Fibroblast of villous mesenchyme (primary cell): Measurements from ENCODE around the gene ZBTB20. TPM values are rescaled to one million over a fixed set of nuclear protein-coding genes. Genes with fewer than 3 reads are reported as not detected.

ENCODE experiments used
- DNase-seq: peaks from one replicate; pipeline ENCODE4 v3.0.0-alpha.2; 2010; ENCODE audit warnings: low read depth
- H3K4me3 ChIP-seq: 2 replicates; pipeline ENCODE4 v1.5.1; 2011; ENCODE audit warnings: low read depth, mild to moderate bottlenecking, low read length
- total RNA-seq: library from RNA; depleted of rRNA; stranded (reverse); fragments of >200 nt; gene quantifications from 2 replicates; pipeline ENCODE4 v1.2.3, GENCODE V29; 2012
- TF ChIP-seq, protein P1 (sequence below): IDR thresholded peaks from 2 replicates; pipeline ENCODE4 v1.5.1; 2012; ENCODE audit warnings: low read depth, mild to moderate bottlenecking, low read length; ENCODE audit not compliant: insufficient read depth

ZBTB20 gene
- total RNA-seq, 1 donor, result 28.1 TPM

DNA sequence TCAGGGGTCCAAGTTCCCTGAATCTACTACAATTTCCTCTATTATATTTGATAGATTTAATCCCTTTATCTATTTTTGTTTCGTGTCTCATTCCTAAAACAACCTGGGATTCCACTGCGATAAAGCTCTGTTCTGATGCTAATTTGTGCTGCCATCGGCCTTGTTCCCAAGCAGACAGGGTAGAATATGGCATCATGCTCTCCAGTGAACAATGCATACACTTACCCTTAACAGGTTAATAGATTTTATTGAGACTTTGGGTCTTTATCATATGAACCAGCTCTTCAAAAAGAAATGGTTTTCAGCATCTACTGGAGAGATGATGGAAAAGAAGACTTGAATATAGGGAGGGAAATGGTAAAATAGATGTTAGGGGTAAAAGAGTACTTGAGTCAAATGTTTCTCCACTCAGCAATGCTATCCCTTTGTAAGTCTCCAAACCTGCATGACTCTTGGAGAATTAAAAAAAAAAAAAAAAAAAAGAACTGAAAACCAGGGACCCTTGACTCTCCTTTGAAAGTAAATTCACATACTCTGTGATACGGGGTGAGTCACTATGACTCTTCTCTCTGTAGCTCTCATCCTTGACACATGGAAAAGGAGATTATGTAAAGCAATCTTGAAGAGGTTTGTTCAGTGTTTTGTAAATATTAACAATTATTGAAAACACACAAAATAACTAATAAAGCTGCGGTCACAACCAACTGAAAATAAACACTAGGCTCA, 268.8 kb downstream of the ZBTB20 start:
- H3K4me3 ChIP-seq, result no peak overlapping the region
- TF ChIP-seq, protein P1, sequence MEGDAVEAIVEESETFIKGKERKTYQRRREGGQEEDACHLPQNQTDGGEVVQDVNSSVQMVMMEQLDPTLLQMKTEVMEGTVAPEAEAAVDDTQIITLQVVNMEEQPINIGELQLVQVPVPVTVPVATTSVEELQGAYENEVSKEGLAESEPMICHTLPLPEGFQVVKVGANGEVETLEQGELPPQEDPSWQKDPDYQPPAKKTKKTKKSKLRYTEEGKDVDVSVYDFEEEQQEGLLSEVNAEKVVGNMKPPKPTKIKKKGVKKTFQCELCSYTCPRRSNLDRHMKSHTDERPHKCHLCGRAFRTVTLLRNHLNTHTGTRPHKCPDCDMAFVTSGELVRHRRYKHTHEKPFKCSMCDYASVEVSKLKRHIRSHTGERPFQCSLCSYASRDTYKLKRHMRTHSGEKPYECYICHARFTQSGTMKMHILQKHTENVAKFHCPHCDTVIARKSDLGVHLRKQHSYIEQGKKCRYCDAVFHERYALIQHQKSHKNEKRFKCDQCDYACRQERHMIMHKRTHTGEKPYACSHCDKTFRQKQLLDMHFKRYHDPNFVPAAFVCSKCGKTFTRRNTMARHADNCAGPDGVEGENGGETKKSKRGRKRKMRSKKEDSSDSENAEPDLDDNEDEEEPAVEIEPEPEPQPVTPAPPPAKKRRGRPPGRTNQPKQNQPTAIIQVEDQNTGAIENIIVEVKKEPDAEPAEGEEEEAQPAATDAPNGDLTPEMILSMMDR, result no peak
- DNase-seq, result peak; percentile 43

DNA sequence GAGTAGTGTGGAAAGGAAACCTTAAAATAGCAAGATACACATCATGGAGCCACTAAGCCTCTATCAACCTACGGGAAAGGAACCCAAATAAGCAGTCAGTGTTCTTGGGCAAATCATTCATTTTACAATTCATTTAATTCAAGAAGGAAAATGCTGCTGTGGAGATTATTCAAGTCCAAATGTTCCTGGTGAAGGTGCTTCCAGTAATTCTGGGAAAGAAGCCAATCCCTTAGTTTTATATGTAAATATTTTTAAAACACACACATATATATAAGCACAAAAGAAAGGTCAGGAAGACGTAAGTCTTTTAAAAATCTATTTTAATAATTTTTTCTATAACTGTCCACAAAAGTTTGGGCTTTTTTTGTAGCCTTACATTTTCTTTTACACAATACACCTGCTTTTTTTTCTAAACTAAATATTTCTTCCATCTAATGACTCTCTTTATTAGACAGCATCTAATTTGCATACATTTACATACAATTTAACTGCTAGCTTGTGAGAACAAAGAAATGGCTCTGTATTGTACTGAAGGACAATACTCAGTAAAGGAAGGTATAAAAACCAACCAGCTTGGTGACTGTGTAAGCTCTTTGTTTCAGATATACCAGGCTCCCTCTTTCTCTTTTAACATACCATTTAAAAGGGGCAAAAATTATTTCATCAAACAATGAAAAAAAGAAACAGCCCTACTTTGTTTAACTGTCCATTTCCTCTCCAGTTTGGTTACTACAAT, 269.5 kb downstream of the ZBTB20 start:
- TF ChIP-seq, protein P1, result no peak
- DNase-seq, result peak; percentile 6

DNA sequence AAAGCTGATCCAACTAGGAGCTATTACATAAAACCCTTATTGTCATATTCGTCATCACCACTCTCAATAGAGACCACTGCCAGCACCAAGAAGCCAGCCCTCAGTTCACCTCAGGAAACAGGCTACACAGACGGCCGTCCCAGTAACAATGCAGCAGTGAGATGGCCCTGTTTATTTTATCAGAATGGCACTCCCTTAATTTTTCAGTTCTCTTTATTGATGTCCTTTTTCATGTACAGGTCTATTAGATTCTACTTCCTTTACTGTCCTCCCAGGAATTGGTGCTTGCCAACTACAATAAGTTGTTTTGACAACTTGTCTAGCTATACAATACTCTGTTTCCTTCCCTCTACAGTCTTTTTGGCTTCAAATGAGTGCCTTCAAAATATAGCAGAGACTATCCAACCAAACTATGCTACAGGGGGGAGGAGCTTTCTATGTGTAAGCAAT, 272.5 kb downstream of the ZBTB20 start:
- no peak overlapping the region for H3K4me3 ChIP-seq
- TF ChIP-seq, protein P1, result no peak
- DNase-seq, result no peak

More for the DNA sequence above, 269.5 kb downstream of the ZBTB20 start:
- H3K4me3 ChIP-seq, result no peak overlapping the region

DNA sequence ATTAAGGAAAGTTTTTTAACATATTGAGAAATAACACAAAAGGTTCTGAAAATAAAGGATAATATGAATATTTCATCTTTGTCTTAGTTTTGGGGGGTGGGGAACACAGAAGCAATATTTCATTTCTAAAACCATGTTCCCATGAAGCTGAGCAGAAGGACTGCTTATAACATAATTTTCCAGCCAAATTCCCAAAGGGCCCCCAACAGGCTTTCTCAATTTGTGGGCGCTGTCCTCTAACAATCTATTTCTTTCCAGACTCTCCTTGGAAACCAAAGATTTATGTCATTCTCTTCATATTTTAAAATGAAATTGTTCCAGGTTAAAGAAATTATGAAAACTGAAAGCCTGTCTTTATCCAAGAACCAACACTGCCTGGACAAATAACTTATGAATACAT, 273.5 kb downstream of the ZBTB20 start:
- TF ChIP-seq, protein P1, result no peak
- no peak overlapping the region for H3K4me3 ChIP-seq
- no peak for DNase-seq

DNA sequence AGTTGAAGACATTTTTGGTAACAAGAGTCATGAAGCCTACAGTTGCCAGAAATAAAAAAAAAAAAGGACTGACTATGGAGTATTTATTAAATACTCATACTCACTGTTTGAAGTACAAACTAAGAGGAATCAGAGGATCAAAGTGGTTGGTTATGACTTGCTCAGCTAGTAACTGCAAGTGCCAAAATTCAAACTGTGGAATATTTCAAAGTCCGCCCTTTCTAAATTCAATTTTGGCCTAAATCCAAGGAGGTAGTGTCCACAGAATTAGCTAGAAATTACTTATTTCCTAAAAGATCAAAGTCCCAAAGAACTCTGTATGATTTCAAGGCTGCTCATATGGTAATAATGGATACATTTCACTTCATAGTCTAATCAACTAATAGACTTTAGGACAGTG, 274.5 kb downstream of the ZBTB20 start:
- TF ChIP-seq, protein P1, result no peak
- no peak overlapping the region for H3K4me3 ChIP-seq
- DNase-seq, result no peak

DNA sequence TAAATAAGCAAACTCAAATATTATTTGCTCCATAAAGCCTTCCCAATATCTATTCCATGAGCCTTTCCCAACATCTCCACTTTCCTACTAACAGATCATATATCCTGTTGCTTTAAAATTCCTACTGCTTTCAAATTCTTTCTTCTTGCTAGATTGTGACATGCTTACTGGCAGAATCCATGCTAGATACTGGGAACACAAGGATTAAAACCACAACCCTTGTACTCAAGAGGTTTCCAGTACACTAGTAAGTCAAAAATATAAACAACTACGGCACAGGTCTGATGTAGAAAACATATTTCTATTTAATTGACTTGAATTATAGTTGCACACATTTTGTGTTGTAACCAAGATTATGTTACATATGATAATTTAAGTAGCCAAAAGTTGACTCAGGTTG, 275.0 kb downstream of the ZBTB20 start:
- peak; percentile 44 for DNase-seq
- TF ChIP-seq, protein P1, result no peak
- no peak overlapping the region for H3K4me3 ChIP-seq
